Neural cell (in vitro differentiated cells): ENCODE results near the gene VWF. TPM values are rescaled to one million over a fixed set of nuclear protein-coding genes. Genes with fewer than 3 reads are reported as not detected.

Experiments
- H2AFZ ChIP-seq: fragments of 200-600, 300-800 bp; sonication (generic), shearing (Covaris generic); 2 replicates; pipeline ENCODE4 v1.6.0; 2014; ENCODE audit warnings: low read depth, mild to moderate bottlenecking, antibody characterized with exemption, low read length, moderate library complexity
- H3F3A ChIP-seq: fragments of 200-600 bp; shearing (Covaris generic); 2 replicates; pipeline ENCODE4 v1.6.1; 2016; ENCODE audit warnings: mild to moderate bottlenecking, moderate library complexity, mixed read lengths, antibody characterized with exemption, low read length; ENCODE audit not compliant: insufficient read depth, poor library complexity, severe bottlenecking
- H3K27ac ChIP-seq: fragments of 200-600, 300-800 bp; sonication (generic), shearing (Covaris generic); 2 replicates; pipeline ENCODE4 v1.5.1; 2014; ENCODE audit warnings: mild to moderate bottlenecking, low read length, moderate library complexity
- H3K27me3 ChIP-seq: fragments of 300-800, 200-600 bp; sonication (generic), shearing (Covaris generic); 2 replicates; pipeline ENCODE4 v1.6.0; 2014; ENCODE audit warnings: mild to moderate bottlenecking, low read depth, low read length, moderate library complexity; ENCODE audit not compliant: insufficient read depth
- H3K36me3 ChIP-seq: fragments of 300-800, 200-600 bp; sonication (generic), shearing (Covaris generic); 2 replicates; pipeline ENCODE4 v1.5.1; 2014; ENCODE audit warnings: mild to moderate bottlenecking, antibody characterized with exemption, low read length, moderate library complexity; ENCODE audit not compliant: insufficient read depth
- H3K4me2 ChIP-seq: fragments of 300-800, 200-600 bp; sonication (generic), shearing (Covaris generic); 2 replicates; pipeline ENCODE4 v1.6.0; 2014; ENCODE audit warnings: mild to moderate bottlenecking, low read length
- H3K4me3 ChIP-seq: fragments of 300-800, 200-600 bp; sonication (generic), shearing (Covaris generic); 2 replicates; pipeline ENCODE4 v1.5.1; 2014; ENCODE audit warnings: mild to moderate bottlenecking, low read length, moderate library complexity
- H3K79me2 ChIP-seq: fragments of 200-600 bp; shearing (Covaris generic); replicated peaks from 2 replicates; pipeline ENCODE4 v1.6.0; 2014; ENCODE audit warnings: mild to moderate bottlenecking, low read length, moderate library complexity; ENCODE audit not compliant: insufficient read depth
- H3K9ac ChIP-seq: fragments of 300-800, 200-600 bp; sonication (generic), shearing (Covaris generic); 2 replicates; pipeline ENCODE4 v1.6.1; 2016; ENCODE audit warnings: mild to moderate bottlenecking, low read length, mixed read lengths
- H3K9me2 ChIP-seq: fragments of 200-600 bp; shearing (Covaris generic); 2 replicates; pipeline ENCODE4 v1.6.1; 2016; ENCODE audit warnings: mild to moderate bottlenecking, low read length, mixed read lengths; ENCODE audit not compliant: insufficient read depth
- H3K9me3 ChIP-seq: fragments of 200-600, 300-800 bp; sonication (generic), shearing (Covaris generic); 2 replicates; pipeline ENCODE4 v1.6.1; 2016; ENCODE audit warnings: mild to moderate bottlenecking, mixed run types, low read length, moderate library complexity, mixed read lengths
- H4K20me1 ChIP-seq: fragments of 200-600 bp; shearing (Covaris generic); 2 replicates; pipeline ENCODE4 v1.6.1; 2016; ENCODE audit warnings: mild to moderate bottlenecking, mixed run types; ENCODE audit not compliant: insufficient read depth
- EP300 ChIP-seq: fragments of 450-650 bp; conservative IDR thresholded peaks from 2 replicates; pipeline ENCODE4 v1.6.1; 2014; ENCODE audit warnings: antibody characterized with exemption, mild to moderate bottlenecking, moderate library complexity; ENCODE audit not compliant: poor library complexity, severe bottlenecking
- EZH2 ChIP-seq: fragments of 200-600, 300-800 bp; shearing (Covaris generic), sonication (generic); IDR thresholded peaks from 2 replicates; pipeline ENCODE4 v1.6.1; 2014; ENCODE audit warnings: antibody characterized with exemption, low read length, borderline replicate concordance, mild to moderate bottlenecking; ENCODE audit not compliant: insufficient read depth, poor library complexity, severe bottlenecking
- MXI1 ChIP-seq: fragments of 450-650 bp; conservative IDR thresholded peaks from 2 replicates; pipeline ENCODE4 v1.6.1; 2014; ENCODE audit warnings: antibody characterized with exemption, mild to moderate bottlenecking; ENCODE audit not compliant: poor library complexity, severe bottlenecking
- POLR2AphosphoS5 ChIP-seq: IDR thresholded peaks from 2 replicates; pipeline ENCODE4 v1.6.1; 2012
- RAD21 ChIP-seq: fragments of 450-650 bp; conservative IDR thresholded peaks from 2 replicates; pipeline ENCODE4 v1.6.1; 2014; ENCODE audit warnings: antibody characterized with exemption, mild to moderate bottlenecking, moderate library complexity
- REST ChIP-seq: IDR thresholded peaks from 2 replicates; pipeline ENCODE4 v1.6.1; 2012; ENCODE audit warnings: borderline replicate concordance
- SMC3 ChIP-seq: fragments of 450-650 bp; conservative IDR thresholded peaks from 2 replicates; pipeline ENCODE4 v1.6.1; 2014; ENCODE audit warnings: antibody characterized with exemption, mild to moderate bottlenecking, moderate library complexity; ENCODE audit not compliant: poor library complexity
- TAF1 ChIP-seq: IDR thresholded peaks from 2 replicates; pipeline ENCODE4 v1.6.1; 2012; ENCODE audit warnings: low read depth
- polyA plus RNA-seq: library from polyadenylated mRNA; depleted of rRNA; stranded (reverse); fragments of >200 nt; gene quantifications from 2 replicates; pipeline ENCODE4 v1.2.3, GENCODE V29; 2014
- TF ChIP-seq, protein P1 (sequence below): fragments of 450-650 bp; IDR thresholded peaks from 2 replicates; pipeline ENCODE4 v1.5.1; 2014; ENCODE audit warnings: antibody characterized with exemption, mild to moderate bottlenecking, moderate library complexity; ENCODE audit not compliant: poor library complexity, severe bottlenecking

Gene VWF
- polyA plus RNA-seq, 1 donor from 2014 or later, result not detected

GRCh38 chr12:5923043-5923605 is 201.3 kb downstream of the VWF start (continued):
- TF ChIP-seq, protein P1, sequence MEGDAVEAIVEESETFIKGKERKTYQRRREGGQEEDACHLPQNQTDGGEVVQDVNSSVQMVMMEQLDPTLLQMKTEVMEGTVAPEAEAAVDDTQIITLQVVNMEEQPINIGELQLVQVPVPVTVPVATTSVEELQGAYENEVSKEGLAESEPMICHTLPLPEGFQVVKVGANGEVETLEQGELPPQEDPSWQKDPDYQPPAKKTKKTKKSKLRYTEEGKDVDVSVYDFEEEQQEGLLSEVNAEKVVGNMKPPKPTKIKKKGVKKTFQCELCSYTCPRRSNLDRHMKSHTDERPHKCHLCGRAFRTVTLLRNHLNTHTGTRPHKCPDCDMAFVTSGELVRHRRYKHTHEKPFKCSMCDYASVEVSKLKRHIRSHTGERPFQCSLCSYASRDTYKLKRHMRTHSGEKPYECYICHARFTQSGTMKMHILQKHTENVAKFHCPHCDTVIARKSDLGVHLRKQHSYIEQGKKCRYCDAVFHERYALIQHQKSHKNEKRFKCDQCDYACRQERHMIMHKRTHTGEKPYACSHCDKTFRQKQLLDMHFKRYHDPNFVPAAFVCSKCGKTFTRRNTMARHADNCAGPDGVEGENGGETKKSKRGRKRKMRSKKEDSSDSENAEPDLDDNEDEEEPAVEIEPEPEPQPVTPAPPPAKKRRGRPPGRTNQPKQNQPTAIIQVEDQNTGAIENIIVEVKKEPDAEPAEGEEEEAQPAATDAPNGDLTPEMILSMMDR, result no peak

DNA sequence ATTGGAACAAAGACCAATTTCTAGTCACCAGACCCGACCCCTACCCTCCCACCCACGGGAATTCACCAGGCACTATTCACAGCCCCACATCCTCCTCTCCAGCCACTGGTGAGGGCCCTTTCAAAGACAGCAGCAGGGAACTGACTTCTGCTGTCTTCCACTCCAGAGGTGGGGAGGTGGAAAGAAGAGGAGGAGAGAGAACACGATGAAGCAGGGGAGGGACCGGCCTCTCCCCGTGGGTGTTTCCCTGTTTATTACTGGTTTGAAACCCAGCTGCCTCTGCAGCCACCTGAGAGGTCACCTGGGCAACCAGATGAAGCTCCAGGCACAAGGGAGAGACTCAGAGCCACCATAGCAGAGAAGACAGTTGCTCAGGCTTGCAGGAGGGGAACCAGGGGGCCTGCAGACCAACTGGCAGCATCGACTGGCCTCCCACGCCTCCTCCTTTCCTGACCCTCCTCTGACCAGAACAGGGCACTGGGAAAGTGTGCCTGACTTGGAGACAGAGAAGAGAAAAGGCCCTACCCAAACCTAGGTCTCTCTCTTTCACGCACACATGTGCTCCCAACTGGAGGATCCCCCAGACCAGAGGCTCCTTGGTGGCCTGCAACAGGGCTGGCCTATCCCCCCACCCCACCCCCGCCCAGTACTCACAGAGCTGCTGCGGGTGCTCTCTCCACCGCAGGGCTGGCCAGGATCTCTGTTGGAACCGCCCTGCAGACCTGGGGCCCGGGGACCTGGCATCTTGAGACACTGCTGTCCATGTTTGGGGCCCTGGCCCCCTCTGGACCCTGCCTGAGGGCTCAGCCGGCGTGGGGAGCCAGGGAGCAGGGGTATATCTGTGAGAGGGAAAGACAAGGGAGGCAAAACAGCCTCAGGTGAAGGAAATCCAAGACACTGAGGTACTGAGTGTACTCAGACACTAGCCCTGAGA is 202.2 kb downstream of the VWF start:
- no peak overlapping the region for H2AFZ ChIP-seq
- H3K79me2 ChIP-seq, result no peaks in the 10 kb centered on the region
- H3K4me3 ChIP-seq, result no peak overlapping the region
- H3F3A ChIP-seq, result no peaks in the 10 kb centered on the region
- H3K9me3 ChIP-seq, result no peaks in the 10 kb centered on the region
- no peaks in the 10 kb centered on the region for H3K27me3 ChIP-seq
- TF ChIP-seq, protein P1, result no peak
- TF ChIP-seq RAD21, result no peak
- TF ChIP-seq EP300, result no peak
- TF ChIP-seq SMC3, result no peak
- TF ChIP-seq EZH2, result no peak
- TF ChIP-seq POLR2AphosphoS5, result no peak
- no peak for TF ChIP-seq MXI1
- TF ChIP-seq TAF1, result no peak
- TF ChIP-seq REST, result no peak
- no peak overlapping the region for H3K9ac ChIP-seq
- H3K9me2 ChIP-seq, result no peaks in the 10 kb centered on the region
- no peaks in the 10 kb centered on the region for H3K36me3 ChIP-seq
- H3K4me2 ChIP-seq, result no peak overlapping the region
- H3K27ac ChIP-seq, result no peak overlapping the region
- H4K20me1 ChIP-seq, result no peaks in the 10 kb centered on the region
